Measurements from ENCODE around the gene TECR.
A peak's percentile ranks its signal among the peaks of the same experiment; 100 is the strongest.

Gene TECR

DNA sequence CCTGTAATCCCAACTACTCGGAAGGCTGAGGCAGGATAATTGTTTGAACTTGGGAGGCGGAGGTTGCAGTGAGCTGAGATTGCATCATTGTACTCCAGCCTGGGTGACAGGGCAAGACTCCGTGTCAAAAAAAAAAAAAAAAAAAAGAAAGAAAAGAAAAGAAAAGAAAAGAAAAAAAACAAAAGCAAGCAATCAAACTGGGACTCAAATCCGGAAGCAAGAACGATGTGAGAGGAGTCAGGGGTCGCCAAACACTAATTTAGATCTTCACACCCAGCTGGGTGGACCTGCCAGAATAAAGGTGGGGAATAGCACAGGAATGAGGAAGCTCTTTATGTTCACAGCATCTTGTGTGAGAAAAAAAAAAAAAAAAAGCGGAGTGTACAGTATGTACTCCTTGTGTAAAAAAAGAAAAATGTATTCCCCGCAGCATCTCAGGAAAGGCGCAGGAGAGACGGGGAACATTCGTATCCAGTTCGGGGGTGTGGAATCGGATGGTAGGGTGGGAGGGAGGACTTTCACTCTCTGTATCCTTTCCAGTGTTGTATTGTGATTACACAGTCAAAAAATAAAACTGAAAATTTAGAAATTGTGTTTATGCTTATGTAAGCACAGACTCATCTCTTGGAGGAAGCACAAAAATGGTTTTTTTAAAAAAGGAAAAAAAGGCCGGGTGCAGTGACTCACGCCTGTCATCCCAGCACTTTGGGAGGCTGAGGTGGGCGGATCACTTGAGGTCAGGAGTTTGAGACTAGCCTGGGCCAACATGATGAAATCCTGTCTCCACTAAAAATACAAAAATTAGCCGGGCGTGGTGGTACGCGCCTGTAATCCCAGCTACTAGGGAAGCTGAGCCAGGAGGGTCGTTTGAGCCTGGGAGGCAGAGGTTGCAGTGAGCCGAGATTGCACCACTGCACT, 18.8 kb upstream of the TECR start:
- DNase-seq, result no peak

DNA sequence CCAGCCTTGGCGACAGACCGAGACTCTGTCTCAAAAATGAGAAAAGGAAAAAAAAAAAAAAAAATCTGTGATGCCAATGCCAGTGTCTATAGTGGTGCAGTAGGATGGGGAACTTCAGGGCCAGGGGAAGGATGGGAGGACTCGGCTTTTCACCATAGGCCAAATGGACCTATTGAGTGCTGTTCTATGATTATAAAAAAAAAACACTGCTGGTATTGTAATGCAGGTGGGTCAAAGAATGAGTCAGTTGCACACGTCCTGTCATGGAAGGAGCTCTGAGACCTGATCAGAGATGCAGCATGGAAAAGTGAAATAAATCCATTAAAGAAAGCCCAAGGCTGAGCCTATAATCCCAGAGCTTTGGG, 18.2 kb upstream of the TECR start:
- no peak for DNase-seq

DNA sequence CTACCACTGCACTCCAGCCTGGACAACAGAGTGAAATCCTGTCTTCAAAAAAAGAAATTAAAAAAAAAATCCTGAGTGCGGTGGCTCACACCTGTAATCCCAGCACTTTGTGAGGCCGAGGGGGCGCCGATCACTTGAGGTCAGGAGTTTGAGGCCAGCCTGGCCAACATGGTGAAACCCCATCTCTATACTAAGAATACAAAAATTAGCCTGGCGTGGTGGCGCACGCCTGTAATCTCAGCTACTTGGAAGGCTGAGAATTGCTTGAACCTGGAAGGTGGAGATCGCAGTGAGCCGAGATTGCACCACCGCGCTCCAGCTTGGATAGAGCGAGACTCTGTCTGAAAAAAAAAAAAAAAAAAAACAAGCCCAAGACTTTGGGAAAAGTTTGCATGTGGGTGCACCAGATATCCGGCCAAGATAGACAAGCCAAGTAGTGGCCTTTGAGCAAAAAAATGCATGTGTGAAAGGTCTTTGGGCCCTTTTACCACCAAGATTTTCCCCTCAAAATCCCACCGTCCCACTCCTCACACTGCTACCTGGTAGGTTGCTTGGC, 16.9 kb upstream of the TECR start:
- DNase-seq, result no peak

DNA sequence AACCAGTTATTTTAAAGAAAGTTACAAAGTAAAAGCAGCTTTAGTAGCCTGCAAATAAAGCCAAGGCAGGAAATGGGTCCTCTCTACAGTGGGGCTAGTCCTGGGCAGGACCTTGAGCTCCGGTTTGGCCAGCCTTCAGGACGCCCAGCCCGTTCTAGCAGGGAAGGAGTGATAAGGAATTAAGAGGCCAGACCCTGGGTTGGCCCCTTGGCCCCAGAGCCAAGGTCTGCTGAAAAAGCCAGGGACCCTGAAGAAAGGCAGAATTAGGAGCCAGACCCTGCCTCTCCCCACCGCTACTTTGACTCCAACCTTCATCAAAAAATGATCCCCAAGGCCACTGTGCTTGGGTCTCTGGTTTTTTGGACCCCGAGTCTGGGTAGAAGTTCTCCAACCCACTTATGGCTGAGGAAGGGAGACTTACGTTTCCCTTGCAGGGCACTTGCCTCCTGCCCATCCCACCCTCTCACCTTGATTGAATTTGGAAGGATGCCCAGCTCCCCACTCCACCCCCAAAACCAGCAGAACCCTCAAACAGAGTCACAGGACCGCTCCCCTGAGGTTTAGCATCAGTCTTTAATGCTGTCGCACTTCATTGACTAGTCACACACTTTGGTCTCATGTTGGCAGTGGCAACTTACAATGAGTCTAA, 15.1 kb upstream of the TECR start:
- peak; percentile 63 for DNase-seq

DNA sequence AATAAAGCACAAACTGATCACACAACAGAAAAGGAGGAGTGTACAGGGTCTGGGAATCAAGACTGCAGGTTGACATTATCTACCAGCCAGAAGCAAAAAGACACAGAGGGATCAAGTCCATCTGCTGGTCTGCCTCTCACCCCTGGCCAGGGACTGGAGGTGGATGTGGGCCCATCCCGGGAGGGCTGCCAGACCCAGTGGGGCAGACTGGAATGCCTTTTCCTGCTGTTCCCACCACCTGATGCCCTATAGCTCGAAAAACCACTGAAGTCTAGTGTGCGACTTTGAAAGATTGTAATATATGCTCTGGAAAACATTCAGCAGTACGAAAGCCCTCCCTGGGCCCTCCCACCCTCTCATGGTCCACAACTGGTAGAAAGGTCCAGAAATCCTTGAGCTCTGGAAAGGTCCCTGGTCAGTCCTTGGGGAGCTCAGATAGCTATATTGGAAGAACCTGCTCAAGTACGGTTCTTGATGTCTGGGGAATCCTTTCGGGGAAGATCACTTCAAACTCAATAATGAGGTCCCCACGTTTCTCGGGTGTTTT, 13.8 kb upstream of the TECR start:
- DNase-seq, result no peak

DNA sequence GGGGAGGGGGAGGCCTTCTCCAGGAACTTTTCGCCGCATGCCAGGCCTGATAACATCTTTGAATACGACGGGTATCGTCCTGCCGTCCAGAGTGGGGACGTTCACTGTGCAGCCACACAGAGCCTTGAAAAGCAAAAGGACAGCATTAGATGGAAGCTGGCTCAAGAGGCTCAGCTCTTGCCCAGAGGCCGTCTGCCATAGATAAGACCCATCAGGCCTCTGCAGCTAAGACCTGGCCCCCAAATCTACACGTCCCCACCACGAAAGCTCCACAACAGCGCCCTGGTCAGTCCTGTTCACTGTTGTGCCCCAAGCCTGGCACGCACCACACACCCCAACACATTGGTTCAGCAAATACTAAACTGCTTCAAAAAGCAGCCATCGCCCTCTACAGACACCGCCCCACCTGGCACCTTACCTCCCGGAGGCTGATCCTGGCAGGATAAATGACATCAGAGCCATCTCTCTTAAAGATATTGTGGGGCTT, 13.3 kb upstream of the TECR start:
- no peak for DNase-seq

DNA sequence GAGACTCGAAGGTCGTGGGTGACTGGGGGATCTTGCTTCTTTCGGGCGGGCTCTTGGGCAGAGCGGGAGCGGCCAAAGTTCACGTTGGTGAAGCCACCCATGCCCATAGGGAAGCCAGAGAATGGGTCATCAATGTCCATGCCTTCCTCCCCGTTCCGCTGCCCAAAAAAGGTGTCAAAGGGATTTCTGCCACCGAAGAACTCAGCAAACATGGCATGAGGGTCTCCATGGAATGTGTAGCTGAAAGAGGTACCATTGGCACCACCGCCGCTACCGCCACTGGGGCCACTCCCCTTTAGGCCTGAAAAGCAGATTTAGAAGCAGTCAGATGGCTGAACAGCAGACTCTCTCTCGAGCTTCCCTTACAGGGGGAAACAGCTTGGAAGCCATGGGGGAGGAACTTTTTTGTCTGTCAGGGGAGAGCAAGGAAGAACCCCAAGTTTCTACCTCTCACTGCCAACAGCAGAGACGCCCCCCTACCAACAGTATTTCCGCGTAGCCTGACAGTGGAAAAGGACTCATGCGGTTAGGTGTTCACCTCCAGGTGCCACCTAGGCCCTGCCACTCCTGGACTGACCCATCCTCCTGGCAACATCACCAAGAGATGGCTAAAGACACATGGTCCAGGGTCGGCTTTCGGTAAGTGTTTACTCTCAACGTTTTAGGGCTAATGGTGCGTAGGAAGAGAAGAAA, 12.5 kb upstream of the TECR start:
- DNase-seq, result no peak

DNA sequence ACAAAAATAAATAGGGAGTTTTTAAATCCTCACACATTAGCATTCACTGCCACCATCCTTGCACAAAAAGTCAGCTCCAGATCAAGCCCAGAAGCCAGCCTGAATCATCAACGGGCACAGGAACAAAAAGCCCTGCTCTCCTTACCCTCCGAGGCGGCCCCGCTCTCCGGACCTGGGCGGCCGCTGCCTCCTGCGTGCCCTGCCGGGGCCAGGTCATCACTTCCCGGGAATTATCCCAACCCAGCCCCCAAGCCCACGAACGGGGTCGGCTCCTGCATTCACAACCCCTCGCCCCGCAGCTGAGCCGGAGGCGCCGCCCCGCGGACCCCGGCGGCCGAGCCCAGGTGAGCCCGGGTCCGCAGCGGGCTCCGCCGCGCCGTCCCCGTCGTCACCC, 12.0 kb upstream of the TECR start:
- no peak for DNase-seq

DNA sequence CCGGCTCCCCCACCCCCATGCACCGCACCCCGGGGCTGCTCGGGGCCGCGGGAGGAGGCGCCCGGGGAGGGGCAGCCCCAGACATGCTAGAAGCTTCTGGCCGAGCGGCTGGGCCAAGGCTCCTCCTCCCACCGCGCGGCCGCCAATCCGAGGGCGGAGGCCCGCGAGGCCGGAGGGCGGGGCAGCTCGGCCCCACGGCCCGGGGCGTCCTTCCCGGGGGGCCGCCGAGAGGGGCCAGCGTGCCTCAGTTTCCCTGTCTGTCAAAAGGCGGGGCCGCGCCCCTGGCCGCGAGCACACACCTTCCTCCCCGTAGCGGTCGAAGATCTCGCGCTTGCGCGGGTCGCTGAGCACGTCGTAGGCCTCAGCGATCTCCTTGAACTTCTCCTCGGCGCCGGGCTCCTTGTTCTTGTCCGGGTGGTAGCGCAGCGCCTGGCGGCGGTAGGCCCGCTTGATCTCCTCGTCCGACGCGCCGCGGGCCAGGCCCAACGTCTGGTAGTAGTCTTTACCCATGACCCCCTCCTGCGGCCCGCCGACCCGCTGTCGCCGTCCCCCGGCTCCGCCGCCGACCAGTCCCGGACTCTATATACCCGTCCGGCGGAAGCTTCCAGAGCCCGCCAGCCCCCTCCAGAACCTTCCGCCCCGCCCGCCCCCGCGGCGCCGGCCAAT, 11.4 kb upstream of the TECR start, which contains the start of gene DNAJB1:
TSS of gene DNAJB1 (minus strand) at position 558 of the 666 bp plus-strand sequence. CDS start at position 510, 48 bp downstream.
- DNase-seq, result no peak

DNA sequence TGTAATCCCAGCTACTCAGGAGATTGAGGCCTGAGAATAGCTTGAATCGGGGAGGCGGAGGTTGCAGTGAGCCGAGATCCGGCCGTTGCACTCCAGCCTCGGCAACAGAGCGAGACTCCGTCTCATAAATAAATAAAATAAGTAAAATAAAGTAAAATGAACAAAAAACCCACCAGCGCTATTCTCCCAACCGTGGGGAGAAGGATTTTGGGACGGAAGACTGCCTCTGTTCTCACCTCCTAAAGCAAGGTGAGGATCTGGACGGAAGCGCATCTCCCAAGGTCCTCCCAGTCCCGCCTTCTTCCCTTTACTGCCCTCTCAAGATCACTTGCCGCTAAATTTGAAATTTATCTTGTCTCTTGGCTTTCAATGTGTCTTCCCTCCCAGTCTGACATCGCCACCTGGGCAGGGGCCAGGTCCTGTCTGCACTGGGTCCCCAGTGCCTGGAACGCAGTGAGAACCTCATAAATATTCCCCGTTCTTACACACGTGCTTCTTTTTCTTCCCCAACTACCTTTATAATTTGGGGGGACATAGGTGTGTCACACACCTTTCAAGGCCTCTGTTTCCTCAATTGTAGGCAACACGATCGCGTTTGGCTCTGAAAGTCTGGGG, 10.0 kb upstream of the TECR start:
- DNase-seq, result no peak

DNA sequence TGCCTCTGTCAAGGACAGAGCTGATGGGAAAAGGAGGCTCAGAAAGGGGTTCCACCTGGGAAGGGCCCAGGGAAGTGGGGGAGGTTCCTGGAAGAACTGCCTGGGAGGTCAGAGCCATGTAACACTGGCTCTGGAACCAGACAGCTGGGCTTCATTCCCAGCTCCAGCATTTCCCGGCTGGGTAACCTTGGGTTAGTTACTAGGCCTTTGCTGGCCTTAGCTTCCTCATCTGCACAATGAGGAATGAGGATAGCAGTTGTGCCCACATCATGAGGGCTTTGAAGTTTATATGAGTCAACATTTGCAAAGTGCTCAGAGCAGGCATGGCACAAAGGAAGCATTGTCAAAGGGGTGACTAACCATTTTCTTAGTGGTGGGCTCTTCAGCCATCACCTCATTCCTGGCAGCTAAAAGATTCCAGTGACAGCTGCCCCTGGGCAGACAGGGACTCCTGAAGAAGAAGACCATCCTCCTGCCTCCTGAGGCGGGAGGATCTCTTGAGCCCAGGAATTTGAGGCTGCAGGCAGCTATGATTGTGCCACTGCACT, 9.5 kb upstream of the TECR start:
- DNase-seq, result no peak

DNA sequence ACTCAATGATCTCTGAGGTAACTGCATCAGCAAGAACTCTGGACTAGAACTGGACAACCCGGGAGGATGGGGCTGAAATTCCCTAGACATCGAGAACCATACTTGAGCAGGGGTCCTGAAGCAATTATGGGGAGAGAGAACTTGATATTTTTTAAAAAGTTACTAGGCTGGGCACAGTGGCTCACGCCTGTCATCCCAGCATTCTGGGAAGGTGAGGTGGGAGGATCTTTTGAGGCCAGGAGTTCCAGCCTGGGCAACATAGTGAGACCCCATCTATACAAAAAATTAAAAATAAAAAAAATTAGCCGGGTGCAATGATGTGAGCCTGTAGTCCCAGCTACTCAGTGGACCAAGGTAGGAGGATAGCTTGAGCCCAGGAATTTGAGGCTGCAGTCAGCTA, 8.9 kb upstream of the TECR start:
- DNase-seq, result no peak

DNA sequence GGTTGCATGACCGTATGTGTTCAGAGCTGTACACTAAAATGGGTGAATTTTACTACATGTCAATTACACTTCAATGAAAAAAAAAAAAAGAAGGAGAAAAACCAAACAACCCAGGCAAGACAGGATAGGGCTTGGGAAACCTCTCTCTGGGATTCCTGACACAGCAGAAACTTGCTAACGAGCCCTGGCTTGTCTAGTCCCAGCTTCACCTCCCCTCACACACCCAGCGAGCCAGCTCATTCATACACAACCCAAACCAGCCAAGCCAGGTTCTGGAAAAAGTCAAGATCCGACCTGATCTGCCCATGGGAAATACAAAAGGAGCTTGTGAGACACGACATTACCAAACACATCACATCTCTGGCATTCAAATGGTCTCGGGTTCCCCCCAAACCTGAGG, 3.7 kb upstream of the TECR start:
- DNase-seq, result no peak

DNA sequence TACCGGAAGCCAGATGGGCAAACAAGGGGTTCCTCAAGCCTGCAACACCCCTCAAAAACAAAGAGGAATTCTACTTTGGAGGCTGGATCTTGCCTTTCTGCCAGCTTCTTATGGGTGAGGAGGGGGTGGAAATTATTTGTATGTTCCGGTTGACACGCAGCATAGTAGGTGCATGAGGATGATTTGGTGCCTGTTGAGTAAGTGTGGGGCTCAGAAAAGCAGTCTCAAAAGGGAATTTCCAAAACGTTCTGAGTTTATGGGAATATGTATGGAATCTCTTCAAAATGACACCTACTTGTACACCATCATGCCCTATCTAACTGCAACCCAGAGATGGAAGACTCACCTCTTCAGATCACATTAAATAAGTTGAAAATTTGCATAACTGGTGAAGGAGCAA, 3.0 kb upstream of the TECR start:
- DNase-seq, result no peak

DNA sequence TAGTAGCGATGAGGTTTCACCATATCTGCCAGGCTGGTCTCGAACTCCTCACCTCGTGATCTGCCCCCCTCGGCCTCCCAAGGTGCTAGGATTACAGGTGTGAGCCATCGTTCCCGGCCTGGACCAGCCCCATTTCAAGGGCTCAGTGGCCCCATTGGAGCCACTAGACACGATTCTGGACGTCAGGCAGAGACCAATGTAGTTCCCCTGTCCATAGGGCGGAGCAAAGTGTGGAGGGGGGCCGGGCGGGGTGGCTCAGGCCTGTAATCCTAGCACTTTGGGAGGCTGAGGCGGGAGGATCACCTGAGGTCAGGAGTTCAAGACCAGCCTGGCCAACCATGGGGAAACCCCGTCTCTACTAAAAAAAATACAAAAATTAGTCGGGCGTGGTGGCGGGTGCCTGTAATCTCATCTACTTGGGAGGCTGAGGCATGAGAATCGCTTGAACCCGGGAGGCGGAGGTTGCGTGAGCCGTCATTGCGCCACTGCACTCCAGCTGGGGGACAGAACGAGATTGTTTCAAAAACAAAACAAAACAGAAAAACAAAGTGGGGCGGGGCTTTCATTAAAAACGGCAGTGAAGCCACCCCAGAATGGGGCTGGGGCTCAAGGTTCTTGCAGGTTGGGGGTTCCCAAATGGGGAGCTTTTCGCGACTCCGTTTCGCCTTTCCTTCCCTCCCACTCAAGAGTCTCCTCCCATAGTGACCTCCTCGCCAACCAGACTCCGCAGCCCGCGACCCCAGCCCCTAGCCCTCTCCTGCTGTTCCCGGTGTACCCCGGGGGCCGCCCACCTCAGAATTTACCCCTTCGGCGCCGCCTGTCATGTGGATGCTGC, 758 bp upstream of the TECR start:
- DNase-seq, result no peak

DNA sequence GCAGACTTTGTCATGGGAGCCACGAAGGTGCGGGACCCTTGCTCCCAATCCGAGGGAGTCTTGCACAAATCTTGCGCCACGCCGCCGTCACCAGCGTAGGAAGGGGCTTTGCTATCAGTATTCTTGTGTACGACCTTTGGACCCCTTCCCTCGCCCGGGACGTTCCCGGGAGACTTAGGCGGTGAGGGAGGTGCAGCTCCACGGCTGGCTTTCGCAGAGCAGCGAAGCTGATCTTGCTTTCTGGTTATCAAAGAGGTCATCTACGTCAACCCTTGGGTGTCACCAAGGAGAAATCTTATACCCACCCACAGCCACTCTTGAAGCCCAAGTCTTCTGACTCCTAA, 583 bp downstream of the TECR start:
- DNase-seq, result no peak

DNA sequence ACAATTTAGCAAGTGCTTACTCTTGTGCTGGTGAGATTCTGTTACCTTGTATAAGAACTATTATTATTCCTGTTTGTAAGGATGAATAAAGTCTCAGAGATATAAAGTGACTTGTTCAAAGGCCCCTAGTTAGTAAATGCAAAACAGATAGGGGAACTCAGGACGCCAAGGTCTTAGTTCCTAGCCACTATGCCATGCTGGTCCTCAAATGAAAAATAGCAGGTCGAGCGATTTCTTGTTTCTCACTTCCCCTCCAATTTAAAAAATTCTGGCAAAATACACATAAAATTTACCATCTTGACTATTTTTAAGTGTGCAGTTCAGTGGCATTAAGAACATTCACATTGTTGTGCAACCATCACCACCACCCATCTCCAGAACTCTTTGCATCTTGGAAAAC, 1.1 kb downstream of the TECR start:
- no peak for DNase-seq

DNA sequence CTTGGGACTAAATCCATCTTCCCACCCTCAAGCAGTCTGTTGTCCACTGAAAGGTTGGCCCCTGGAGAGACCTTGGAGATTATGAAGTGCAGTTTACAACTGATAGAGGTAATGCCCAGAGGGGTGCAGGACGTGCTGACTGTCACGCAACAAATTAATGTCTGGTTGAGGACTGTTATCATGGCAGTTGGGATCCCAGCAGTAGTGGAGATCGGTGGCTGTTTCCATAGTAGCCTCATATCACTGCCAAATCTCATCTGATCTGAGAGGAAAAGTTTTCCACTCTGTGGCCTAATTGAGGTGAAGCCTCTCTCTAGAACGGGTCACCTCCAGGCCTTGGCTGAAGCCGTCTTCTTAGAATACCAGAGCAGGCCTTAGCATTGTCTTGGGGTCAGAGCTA, 4.1 kb downstream of the TECR start:
- DNase-seq, result no peak

DNA sequence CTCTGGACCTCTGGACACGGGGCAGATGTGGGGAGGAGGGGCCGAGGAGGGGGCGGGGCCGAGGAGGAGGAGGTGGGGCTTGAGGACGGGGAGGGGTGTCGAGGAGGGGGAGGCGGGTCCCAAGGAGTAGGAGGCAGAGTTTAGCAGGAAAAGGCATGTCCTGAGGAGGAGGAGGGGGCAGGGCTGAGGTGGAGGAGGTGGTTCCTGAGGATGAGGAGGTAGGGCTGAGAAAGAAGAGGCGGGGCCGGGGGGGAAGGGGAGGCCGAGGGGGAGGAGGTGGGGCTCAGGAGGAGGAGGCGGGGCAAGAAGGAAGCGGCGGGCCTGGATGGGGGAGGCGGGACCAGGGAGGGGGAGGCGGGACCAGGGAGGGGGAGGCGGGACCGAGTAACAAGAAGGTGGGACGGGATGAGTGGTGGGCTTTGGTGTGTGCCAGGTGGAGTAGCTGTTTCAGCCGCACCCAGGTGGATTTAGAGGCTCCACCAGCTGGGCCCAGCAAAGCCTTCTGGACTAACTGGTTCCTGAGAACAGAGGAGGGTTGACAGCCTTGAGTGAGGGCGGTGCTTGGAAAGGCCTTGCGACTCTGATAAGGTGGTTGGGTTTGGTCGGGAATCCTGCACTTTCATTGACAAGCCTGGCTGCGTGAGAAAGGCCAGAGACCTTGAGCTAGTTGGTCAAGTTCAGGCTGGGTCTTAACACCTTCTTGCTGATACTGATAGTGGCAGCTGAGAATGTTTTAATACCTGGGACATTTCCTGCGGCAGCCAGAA, 7.7 kb downstream of the TECR start:
- no peak for DNase-seq

All from DMS79 (cell line).